Endodermal cell (in vitro differentiated cells): Measurements from ENCODE around the gene SESN1. TPM values are rescaled to one million over a fixed set of nuclear protein-coding genes. Genes with fewer than 3 reads are reported as not detected.
"Not testable (repeated sequence)": the region's sequence is repeated elsewhere in the genome, so short reads cannot be mapped to it uniquely, and the experiment has no call there.

ENCODE experiments used
- DNase-seq: peaks from one replicate; pipeline ENCODE4 v3.0.0-alpha.2; 2017
- H3K27ac ChIP-seq: 2 replicates; pipeline ENCODE4 v1.5.1; 2013; ENCODE audit warnings: mild to moderate bottlenecking, low read depth, low read length, moderate library complexity
- H3K27me3 ChIP-seq: 2 replicates; pipeline ENCODE4 v1.6.1; 2013; ENCODE audit warnings: mild to moderate bottlenecking, low read length, moderate library complexity; ENCODE audit not compliant: insufficient read depth, control insufficient read depth, poor library complexity, severe bottlenecking
- H3K36me3 ChIP-seq: 2 replicates; pipeline ENCODE4 v1.7.0; 2013; ENCODE audit warnings: mild to moderate bottlenecking, low read length, moderate library complexity; ENCODE audit not compliant: control insufficient read depth, insufficient read depth
- H3K4me1 ChIP-seq: one replicate; pipeline ENCODE4 v1.7.0; 2013; ENCODE audit warnings: low read length; ENCODE audit not compliant: control insufficient read depth, insufficient read depth
- H3K4me3 ChIP-seq: 2 replicates; pipeline ENCODE4 v1.5.1; 2013; ENCODE audit warnings: mild to moderate bottlenecking, low read length, moderate library complexity
- H3K9ac ChIP-seq: 2 replicates; pipeline ENCODE4 v1.6.1; 2013; ENCODE audit warnings: mild to moderate bottlenecking, low read length, moderate library complexity; ENCODE audit not compliant: poor library complexity, severe bottlenecking; ENCODE audit errors: extremely low read depth
- H3K9me3 ChIP-seq: 2 replicates; pipeline ENCODE4 v1.6.1; 2013; ENCODE audit warnings: mild to moderate bottlenecking, low read length, moderate library complexity; ENCODE audit not compliant: control insufficient read depth
- H3K27ac Mint-ChIP-seq: 2 replicates; pipeline ENCODE4 v1.8.0; 2020; ENCODE audit warnings: mixed read lengths
- H3K27me3 Mint-ChIP-seq: 2 replicates; pipeline ENCODE4 v1.8.0; 2021; ENCODE audit warnings: mild to moderate bottlenecking, mixed read lengths; ENCODE audit not compliant: insufficient read depth
- H3K36me3 Mint-ChIP-seq: 2 replicates; pipeline ENCODE4 v1.8.0; 2020; ENCODE audit warnings: low read depth, mixed read lengths
- H3K4me1 Mint-ChIP-seq: 2 replicates; pipeline ENCODE4 v1.8.0; 2020; ENCODE audit warnings: mixed read lengths
- H3K4me3 Mint-ChIP-seq: 2 replicates; pipeline ENCODE4 v1.8.0; 2020; ENCODE audit warnings: mild to moderate bottlenecking, moderate library complexity, mixed read lengths
- H3K9me3 Mint-ChIP-seq: 2 replicates; pipeline ENCODE4 v1.8.0; 2020; ENCODE audit warnings: mild to moderate bottlenecking, mixed read lengths
- WGBS, 2 experiments: methylation state at CpG; one replicate each; pipeline versions ENCODE4 v1.1.5 to v1.1.7; 2013; ENCODE audit warnings: missing lambda C conversion rate in 2 of 2, mixed read lengths in 1 of 2; ENCODE audit not compliant: insufficient coverage in 1 of 2, insufficient read length in 1 of 2; 5-methylcytosine and 5-hydroxymethylcytosine counted together
- total RNA-seq, 2 donors: library from RNA; stranded (reverse); fragmentation: NEBNext Ultra II Directional in 1 of 2; extraction: Animal tissue kit (Norgen Biotek cat#: 25700) in 1 of 2; gene quantifications; 2 replicates in 1 of 2; 3 replicates in 1 of 2; pipeline ENCODE4 v1.2.1, GENCODE V29; 2021
- TF ChIP-seq, protein P1 (sequence below): fragments of 200-600 bp; sonication (generic); conservative IDR thresholded peaks from 2 replicates; pipeline ENCODE4 v1.5.0; 2021; ENCODE audit warnings: antibody characterized with exemption, mild to moderate bottlenecking

Gene SESN1
- total RNA-seq, 2 donors from 2014 or later, result 7.5 to 13.1 TPM

GRCh38 chr6:109117346-109118035, 22.8 kb upstream of the SESN1 start:
- WGBS, 2 experiments, result 88 to 93% methylated on average over 4 to 5 of the region's 5 CpGs
- Mint-ChIP-seq H3K9me3 (no peaks in the 10 kb centered on the region), H3K4me3 (no peak overlapping the region), H3K36me3 (no peaks in the 10 kb centered on the region), H3K4me1 (peaks cover 9% of the 10 kb centered on the region), H3K27me3 (no peaks in the 10 kb centered on the region), H3K27ac (no peak overlapping the region)
- Histone ChIP-seq H3K4me1 (no peaks in the 10 kb centered on the region), H3K36me3 (no peaks in the 10 kb centered on the region), H3K9me3 (no peaks in the 10 kb centered on the region), H3K27me3 (no peaks in the 10 kb centered on the region), H3K27ac (no peak overlapping the region), H3K9ac (no peak overlapping the region), H3K4me3 (no peak overlapping the region)
- TF ChIP-seq, protein P1, sequence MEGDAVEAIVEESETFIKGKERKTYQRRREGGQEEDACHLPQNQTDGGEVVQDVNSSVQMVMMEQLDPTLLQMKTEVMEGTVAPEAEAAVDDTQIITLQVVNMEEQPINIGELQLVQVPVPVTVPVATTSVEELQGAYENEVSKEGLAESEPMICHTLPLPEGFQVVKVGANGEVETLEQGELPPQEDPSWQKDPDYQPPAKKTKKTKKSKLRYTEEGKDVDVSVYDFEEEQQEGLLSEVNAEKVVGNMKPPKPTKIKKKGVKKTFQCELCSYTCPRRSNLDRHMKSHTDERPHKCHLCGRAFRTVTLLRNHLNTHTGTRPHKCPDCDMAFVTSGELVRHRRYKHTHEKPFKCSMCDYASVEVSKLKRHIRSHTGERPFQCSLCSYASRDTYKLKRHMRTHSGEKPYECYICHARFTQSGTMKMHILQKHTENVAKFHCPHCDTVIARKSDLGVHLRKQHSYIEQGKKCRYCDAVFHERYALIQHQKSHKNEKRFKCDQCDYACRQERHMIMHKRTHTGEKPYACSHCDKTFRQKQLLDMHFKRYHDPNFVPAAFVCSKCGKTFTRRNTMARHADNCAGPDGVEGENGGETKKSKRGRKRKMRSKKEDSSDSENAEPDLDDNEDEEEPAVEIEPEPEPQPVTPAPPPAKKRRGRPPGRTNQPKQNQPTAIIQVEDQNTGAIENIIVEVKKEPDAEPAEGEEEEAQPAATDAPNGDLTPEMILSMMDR, result no peak
- no peak for DNase-seq

- not testable (repeated sequence) for H3K9ac ChIP-seq, H3K4me1 Mint-ChIP-seq, H3K27ac Mint-ChIP-seq, H3K27me3 ChIP-seq, H3K27ac ChIP-seq, H3K4me3 Mint-ChIP-seq, H3K27me3 Mint-ChIP-seq, H3K4me3 ChIP-seq, H3K36me3 ChIP-seq, DNase-seq, H3K9me3 ChIP-seq, H3K36me3 Mint-ChIP-seq, H3K4me1 ChIP-seq
- WGBS, 2 experiments, result 81 to 86% methylated on average over 2 to 3 of the region's 3 CpGs
- H3K9me3 Mint-ChIP-seq, result peaks cover 14% of the 10 kb centered on the region
Observed at GRCh38 chr6:109112663-109113062, 18.0 kb upstream of the SESN1 start.

- not testable (repeated sequence) for H3K36me3 ChIP-seq, H3K4me1 Mint-ChIP-seq, H3K27ac Mint-ChIP-seq, H3K27ac ChIP-seq, H3K4me3 ChIP-seq, DNase-seq, H3K9me3 ChIP-seq, H3K9ac ChIP-seq, H3K4me3 Mint-ChIP-seq, H3K27me3 ChIP-seq, H3K27me3 Mint-ChIP-seq, H3K4me1 ChIP-seq, H3K36me3 Mint-ChIP-seq
- H3K9me3 Mint-ChIP-seq, result peaks cover 14% of the 10 kb centered on the region
- WGBS, 2 experiments, result 87 to 97% methylated on average over 2 to 8 of the region's 8 CpGs
Observed at GRCh38 chr6:109109663-109110062, 15.0 kb upstream of the SESN1 start.

DNA sequence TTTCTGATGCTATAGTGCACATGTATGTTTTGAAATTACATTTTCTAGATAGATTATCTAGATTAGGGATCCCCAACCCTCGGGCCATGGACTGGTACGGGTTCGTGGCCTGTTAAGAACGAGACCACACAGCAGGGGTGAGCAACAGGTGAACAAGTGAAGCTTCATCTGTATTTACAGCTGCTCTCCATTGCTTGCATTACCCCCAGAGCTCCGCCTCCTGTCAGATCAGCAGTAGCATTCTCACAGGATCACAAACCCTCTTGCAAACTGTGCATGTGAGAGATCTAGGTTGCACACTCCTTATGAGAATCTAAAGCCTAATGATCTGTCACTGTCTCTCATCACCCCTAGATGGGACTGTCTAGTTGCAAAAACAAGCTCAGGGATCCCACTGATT, 11.0 kb upstream of the SESN1 start:
- Mint-ChIP-seq H3K36me3 (peaks cover 6% of the 10 kb centered on the region), H3K9me3 (peaks cover 10% of the 10 kb centered on the region), H3K4me1 (no peaks in the 10 kb centered on the region), H3K27ac (no peak overlapping the region), H3K27me3 (no peaks in the 10 kb centered on the region), H3K4me3 (no peak overlapping the region)
- Histone ChIP-seq H3K27ac (no peak overlapping the region), H3K27me3 (no peaks in the 10 kb centered on the region), H3K9ac (no peak overlapping the region), H3K9me3 (no peaks in the 10 kb centered on the region), H3K4me3 (no peak overlapping the region), H3K4me1 (no peaks in the 10 kb centered on the region), H3K36me3 (no peaks in the 10 kb centered on the region)
- TF ChIP-seq, protein P1, result no peak
- WGBS, 2 experiments, result 91 to 94% methylated on average over 5 of the region's 5 CpGs
- no peak for DNase-seq
